Measurements from ENCODE around the gene WDFY4.

The WDFY4 gene

DNA sequence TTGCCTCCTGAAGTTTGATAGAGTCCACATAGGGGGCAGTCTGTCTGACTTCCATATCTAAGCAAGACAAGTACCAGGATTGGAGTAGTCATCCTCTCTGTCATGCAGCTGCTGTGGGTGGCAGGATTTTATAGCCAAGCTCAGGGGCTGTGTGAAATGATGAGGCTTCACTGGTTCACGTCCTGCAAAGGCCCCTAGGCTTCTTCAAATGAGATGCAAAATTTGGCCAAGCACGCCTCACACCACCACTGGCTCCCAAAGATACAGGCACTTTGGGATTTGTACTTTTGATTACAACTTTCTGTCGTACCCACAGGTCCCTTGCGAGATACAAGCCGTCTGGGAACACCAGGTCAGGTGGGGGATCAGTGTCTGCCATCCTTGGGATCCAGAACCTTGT lies 67.1 kb downstream of the WDFY4 start:
- DNase-seq: no peak

- no peak for DNase-seq
These were observed 73.7 kb downstream of the WDFY4 start for GRCh38 chr10:48758411-48758810.

DNA sequence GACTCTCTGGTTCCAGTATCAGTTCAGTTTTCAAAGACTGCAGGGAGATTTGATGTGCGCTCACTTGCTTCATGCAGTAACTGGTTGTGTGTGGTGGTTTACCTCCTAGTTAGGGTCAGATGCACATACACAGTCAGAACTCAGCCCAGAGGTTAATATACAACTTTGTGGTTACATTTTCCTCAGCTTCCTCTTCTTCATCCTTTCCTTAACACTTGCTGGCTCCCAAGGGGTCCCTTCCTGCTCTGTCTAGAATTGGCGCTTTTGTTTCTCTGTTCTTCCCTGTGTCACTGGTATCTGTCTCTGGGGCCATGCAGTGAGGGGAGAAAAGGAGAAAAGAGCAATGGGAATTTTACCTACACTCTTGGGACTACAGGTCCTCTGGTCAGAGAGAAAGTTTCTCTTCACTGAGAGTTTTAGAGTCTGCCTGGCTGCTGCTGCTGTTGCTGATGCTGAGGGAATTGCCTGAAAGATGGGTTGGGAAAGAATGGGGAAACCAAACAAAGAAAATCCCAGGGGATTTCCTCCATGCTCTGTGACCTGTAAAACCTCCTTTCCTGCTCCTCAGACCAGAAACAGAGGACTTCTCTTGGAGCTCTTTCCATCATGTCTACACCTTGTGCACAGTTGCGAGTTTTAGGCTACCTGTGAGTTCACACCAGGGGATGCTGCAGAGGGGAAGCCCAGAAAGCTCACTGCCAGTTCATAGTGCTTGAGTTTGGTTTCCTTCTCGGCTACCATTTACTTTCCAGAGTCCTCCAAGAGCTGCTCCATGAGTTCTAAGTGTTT lies 74.6 kb downstream of the WDFY4 start:
- DNase-seq: no peak

- DNase-seq: no peak
These were observed 76.3 kb downstream of the WDFY4 start for GRCh38 chr10:48760983-48761382.

DNA sequence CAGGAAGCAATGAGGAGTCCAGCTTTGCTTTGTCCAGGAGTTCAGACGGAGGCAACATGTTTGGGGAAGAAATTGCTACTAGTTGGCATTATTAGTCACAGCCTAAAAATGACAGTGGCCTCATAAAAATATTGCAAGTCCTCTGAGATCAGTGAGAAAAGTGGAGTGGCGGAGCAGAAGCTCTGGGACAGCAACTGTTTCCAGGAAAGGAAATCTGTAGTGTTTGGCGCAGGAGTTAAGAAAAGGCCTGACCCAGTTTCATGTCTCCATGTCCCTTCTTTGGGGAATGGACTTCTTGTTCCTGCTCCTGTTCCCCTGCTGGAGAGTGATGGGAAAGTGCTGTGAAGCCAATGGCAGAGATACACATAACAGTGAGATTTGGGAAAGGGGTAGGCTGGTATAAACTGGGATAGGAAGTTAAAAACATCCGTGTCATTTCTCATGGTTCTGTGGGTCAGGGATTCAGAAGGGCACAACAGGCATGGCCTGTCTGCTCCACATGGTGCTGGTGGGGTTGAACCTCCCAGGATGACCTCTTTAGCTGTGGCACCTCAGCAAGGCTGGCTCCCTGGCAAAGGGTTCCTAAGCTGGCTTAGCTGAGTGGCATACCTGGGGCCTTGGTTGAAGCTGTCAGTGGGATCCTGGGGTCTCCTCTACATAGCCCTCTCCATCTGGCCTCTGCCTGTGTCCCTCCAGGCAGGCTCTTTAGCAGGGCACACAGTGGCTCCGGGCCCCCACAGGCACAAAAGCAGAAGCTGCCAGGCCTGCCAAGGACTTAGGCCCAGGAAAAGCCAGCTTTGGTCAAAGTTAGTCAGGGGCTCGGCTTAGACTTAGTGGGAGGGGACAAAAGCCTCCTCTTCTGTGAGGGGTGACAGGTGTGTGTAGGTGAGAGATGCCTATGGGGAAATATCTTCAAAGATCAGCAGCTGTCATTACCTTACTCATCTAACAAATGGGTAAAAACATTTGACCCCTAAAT lies 77.7 kb downstream of the WDFY4 start:
- DNase-seq: no peak

- DNase-seq: no peak
These were observed 78.8 kb downstream of the WDFY4 start for GRCh38 chr10:48763403-48763965.

DNA sequence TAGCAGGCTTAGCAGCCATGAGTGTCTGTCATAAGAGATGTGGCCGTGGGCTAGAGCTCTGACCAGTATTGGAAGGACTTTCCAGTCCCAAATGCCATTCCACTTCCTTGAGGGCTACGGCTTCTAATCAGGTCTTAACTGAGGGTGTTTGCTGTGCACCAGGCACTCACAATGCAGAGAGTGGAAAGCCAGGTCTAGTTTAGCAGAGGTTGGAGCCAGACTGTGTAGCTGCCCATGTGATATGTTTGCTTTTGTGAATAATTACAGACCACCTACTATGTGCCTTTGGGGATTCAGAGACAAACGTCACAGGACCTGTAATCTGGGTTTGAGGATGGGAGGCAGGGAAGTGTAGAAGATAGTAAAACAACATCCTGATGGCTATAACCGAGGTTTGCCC lies 79.8 kb downstream of the WDFY4 start:
- no peak for DNase-seq

DNA sequence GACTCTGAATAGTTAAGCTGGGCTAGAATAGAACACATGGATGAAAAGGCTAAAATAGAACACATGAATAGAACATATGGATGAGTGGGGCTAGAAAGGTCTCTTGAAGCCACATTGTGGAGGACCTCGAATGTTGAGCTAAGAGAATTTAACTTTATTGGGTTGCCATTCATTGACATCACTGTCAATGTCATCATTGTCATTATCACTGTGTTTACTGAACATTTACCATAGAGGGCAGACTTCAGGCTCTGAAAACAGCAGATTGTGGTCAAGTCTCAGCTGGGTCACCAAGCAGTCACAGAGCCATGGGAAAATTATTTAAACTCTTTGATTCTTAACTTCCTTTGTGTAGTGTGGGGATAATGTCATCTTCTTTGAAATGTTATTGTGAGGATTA lies 80.4 kb downstream of the WDFY4 start:
- no peak for DNase-seq

DNA sequence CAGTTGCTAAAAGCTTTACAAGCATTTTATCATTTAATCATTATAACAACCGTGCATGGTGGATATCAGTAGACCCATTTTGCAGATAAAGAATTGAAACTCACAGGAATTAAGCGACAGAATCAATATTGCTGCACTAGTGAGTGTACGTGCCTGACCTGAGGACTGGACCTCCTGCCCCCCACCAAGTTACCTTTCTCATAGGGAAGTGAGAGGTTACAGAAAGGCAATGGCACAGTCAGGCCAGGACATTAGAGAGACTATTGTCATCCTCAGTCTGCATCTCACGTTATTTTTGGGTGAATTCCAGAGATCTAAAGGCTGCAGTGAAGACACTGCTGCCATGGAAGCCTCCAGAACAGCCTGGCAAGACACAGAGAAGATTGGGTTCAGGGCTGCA lies 80.9 kb downstream of the WDFY4 start:
- no peak for DNase-seq

- no peak for DNase-seq
These were observed 82.9 kb downstream of the WDFY4 start for GRCh38 chr10:48767373-48768143.

DNA sequence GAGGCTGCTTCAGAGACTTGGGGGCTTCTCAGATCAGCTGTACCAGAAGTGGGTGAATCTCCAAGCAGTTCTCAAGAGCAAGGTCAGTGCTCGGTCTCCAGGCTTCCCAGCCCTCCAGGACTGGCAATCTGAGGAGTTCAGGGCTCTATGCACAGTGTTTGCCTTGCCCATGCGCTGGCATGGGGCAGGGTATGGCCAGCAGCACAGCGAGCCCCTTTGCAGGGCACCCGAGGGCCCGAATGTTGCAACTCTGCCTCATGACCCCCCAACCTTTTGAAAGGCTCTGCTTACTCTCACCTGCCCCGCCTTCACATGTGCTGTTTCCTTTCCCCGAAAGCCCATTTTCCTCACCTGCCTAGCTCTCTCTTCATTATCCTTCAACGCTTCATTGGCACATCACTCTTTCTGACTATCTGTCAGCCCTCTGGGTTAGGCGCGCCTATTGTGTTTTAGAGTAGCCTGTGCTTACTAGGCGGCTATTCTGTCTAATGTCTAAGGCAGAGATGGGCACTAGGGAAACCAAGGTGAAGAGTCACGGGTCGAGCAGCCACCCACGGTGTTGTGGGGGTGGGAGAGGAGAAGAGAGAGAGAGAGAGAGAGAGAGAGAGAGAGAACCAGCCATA lies 83.6 kb downstream of the WDFY4 start:
- no peak for DNase-seq

- DNase-seq: no peak
These were observed 84.3 kb downstream of the WDFY4 start for GRCh38 chr10:48768926-48769325.

DNA sequence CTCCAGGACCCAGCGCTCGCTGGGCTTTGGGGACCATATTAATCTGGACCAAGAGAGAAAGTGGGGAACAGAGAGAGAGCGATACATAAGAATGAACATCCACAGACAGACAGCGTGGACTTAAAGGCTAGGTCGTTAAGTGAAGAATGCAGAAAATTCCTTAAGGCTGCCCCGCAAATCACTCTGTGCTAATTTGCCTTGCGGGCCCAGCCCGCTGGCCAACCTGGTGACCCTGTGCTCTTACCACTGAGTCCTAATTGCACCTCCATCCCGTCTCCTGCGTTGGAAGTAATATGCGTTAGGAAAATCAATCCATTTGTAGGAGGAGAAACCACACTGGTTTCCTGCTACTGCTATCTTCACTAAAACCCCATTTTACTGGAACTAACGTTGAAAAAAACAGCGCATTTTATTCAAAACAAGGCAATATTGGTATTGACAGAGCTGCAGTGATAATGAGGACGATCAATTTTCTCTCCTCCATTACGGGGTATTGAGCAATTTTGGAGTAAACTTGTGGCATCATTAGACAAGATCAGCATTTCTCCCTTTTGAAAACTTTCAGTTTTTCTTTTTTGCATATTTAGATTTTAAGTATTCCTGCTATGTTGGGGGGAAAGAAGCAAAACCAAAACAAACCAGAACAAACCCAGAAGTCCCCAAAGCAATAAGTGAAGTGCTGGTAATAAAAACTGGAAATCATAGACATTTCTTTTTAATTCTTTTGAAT lies 85.2 kb downstream of the WDFY4 start:
- DNase-seq: no peak

DNA sequence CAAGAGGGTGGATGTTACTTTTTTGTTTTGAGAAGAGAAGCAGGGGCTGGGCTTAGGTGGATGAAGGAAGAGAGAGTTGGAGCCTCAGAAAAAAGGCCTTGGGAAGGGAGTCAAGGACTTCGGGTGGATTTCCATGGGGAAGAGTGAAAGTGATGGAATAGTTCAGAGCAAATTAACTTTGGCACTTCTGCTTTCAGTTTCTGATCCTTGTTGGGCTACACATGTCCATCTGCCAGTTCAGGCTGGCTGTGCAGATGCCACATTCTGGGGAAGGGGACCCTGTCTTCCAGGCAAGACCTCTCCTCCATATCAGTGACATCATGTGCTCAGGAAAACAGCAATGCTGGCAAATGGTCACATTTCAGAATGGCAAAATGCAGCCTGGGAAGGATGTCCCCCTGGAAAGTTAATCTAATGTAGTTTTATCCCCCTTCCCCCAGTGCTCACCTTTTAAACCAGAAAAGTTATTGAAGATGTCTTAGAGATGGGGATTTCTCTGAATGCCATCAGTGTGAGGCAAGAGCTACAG lies 86.0 kb downstream of the WDFY4 start:
- no peak for DNase-seq

DNA sequence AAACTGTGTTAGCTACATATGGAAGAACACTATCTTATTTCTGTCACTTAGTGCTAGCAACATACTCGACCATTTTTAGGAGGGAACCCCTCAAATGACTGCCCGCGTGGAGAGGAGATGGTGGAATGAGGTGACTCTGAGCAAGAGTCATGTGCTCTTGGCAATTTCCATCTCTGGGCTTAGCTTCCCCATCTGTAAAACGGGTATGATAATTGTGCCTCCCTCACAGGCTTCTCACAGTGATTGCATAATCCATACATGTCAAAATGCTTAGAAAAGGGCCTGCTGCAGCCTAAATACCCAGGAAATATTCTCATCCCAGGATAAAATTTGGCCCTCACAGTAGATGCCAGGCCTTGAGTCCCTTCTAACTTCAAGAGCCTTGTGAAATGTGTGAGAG lies 86.6 kb downstream of the WDFY4 start:
- no peak for DNase-seq

- no peak for DNase-seq
These were observed 87.4 kb downstream of the WDFY4 start for GRCh38 chr10:48772059-48772458.

DNA sequence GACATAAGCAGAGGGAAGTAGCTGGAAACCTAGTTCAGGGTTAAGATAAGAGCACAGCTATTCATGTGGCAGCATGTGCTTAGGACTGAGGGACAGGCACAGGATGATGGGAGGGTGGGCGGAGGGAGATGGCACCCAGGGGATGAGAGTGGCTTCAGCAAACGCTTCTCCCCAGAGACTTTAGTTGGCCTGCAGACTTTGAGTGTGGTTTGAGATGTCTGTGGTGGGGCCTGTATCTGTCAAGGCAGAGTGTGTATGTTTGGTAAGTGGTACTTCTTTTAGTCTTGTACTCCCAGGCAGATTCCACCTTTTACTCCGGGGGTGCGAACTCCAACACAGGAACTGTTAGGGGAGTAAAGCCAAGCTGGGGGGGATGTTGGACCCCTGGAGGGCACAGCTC lies 88.9 kb downstream of the WDFY4 start:
- no peak for DNase-seq

- no peak for DNase-seq
These were observed 89.9 kb downstream of the WDFY4 start for GRCh38 chr10:48774416-48775205.

DNA sequence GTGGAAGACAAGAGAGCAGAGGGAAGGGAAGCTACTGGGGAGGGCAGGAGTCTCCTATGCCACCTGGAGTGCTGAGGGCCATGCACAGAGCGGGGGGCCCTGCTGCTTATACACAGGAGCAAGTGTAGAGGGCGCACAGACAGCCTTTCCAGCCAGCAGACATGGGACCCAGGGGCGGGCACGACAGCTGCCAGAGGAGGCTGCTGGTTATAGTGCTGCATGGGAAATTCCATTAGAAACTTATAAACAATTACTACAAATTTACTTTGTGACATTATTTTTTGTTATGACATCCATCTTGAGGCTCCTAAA lies 90.5 kb downstream of the WDFY4 start:
- DNase-seq: no peak

GRCh38 chr10:48776005-48776522 lies 91.4 kb downstream of the WDFY4 start:
- DNase-seq: no peak

- DNase-seq: no peak
These were observed 91.9 kb downstream of the WDFY4 start for GRCh38 chr10:48776528-48776927.

Data from NCI-H526 treated with DMSO at 0.1 percent for 48 hours (cell line).